Brain microvascular endothelial cell (primary cell): ENCODE data around the gene CCT7.

Source experiments
- DNase-seq: peaks from one replicate; pipeline ENCODE4 v3.0.0-alpha.2; 2020
- H3K27ac ChIP-seq: fragments of 250-450 bp; sonication (Bioruptor Pico); 2 replicates; pipeline ENCODE4 v1.5.1; 2020; ENCODE audit warnings: mild to moderate bottlenecking, moderate library complexity
- H3K27me3 ChIP-seq: fragments of 250-450 bp; sonication (Bioruptor Pico); replicated peaks from 2 replicates; pipeline ENCODE4 v1.5.1; 2020; ENCODE audit warnings: mild to moderate bottlenecking
- H3K36me3 ChIP-seq: fragments of 250-450 bp; sonication (Bioruptor Pico); replicated peaks from 2 replicates; pipeline ENCODE4 v1.5.1; 2020; ENCODE audit warnings: mild to moderate bottlenecking
- H3K4me3 ChIP-seq: 2 replicates; pipeline ENCODE4 v1.5.1; 2011; ENCODE audit warnings: low read depth, mild to moderate bottlenecking, control low read depth, low read length, moderate library complexity
- in situ Hi-C: cut with HindIII; loops from 2 replicates; pipeline ENCODE4 v1.10.0; 2017; ENCODE audit warnings: low sequenced_read_pairs, low pct_ligation_motif_present
- TF ChIP-seq, protein P1 (sequence below): IDR thresholded peaks from 2 replicates; pipeline ENCODE4 v1.5.1; 2011; ENCODE audit warnings: low read depth, mild to moderate bottlenecking, moderate library complexity, low read length, control low read depth, inconsistent platforms; ENCODE audit errors: missing control alignments

Gene CCT7

DNA sequence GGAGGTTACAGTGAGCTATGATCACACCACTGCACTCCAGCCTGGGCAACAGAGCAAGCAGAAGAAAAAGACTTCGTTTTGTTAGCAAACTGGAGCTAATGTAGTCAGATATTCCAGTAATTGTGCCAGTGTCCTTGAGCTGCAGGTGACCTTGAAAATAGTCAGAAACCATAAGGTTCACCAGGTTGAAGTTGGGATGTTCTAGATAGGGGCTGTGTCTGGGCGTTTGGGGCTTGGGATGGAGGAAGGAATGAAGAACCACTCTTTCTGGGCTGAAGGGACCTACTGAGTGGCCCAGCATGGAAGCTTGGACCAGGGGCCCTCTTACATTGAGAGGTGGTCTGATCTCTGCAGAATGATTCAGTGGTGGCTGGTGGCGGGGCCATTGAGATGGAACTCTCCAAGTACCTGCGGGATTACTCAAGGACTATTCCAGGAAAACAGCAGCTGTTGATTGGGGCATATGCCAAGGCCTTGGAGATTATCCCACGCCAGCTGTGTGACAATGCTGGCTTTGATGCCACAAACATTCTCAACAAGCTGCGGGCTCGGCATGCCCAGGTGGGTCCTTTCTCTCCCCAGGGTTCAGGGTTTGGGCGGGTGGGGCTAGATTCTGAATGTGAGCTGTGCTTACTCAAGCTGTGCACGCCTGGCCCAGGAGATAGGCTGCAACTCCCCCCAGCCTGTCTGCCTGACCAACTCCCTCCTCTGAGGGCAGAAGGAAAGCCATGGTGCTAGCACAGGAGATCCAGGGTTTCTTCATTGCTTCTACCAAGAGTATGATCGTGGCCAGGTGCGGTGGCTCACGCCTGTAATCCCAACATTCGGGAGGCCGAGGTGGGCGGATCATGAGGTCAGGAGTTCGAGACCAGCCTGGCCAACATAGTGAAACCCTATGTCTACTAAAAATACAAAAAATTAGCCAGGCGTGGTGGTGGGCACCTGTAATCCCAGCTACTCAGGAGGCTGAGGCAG, 17.1 kb downstream of the CCT7 start:
- H3K27me3 ChIP-seq = no peaks in the 10 kb centered on the region
- DNase-seq = no peak
- H3K36me3 ChIP-seq = peaks cover 65% of the 10 kb centered on the region
- H3K4me3 ChIP-seq = no peak overlapping the region
- in situ Hi-C loops = no loop called here
- TF ChIP-seq, protein P1, sequence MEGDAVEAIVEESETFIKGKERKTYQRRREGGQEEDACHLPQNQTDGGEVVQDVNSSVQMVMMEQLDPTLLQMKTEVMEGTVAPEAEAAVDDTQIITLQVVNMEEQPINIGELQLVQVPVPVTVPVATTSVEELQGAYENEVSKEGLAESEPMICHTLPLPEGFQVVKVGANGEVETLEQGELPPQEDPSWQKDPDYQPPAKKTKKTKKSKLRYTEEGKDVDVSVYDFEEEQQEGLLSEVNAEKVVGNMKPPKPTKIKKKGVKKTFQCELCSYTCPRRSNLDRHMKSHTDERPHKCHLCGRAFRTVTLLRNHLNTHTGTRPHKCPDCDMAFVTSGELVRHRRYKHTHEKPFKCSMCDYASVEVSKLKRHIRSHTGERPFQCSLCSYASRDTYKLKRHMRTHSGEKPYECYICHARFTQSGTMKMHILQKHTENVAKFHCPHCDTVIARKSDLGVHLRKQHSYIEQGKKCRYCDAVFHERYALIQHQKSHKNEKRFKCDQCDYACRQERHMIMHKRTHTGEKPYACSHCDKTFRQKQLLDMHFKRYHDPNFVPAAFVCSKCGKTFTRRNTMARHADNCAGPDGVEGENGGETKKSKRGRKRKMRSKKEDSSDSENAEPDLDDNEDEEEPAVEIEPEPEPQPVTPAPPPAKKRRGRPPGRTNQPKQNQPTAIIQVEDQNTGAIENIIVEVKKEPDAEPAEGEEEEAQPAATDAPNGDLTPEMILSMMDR = no peak
- H3K27ac ChIP-seq = no peak overlapping the region

DNA sequence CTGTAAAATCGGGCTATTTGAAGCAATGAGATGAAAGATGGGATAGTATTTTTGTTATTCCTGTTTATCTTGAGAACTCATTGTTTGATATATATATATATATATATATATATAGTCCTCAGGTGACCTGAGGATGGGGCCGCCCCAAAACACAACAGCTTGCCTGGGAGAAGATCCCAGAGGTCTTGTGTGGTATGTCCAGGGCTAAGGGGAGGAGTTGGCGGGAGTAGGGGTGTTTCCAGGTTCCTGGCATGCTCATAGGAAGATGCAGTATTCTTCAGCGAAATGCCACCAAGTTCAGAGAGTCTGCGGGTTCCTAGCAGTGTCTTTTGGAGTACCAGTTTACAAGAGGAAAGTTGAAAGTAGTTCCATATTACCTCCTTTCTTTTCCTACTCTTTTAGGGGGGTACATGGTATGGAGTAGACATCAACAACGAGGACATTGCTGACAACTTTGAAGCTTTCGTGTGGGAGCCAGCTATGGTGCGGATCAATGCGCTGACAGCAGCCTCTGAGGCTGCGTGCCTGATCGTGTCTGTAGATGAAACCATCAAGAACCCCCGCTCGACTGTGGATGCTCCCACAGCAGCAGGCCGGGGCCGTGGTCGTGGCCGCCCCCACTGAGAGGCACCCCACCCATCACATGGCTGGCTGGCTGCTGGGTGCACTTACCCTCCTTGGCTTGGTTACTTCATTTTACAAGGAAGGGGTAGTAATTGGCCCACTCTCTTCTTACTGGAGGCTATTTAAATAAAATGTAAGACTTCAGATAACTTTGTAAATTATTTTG, 18.3 kb downstream of the CCT7 start:
- Histone ChIP-seq H3K36me3 (peaks cover 55% of the 10 kb centered on the region), H3K27ac (no peak overlapping the region), H3K4me3 (no peak overlapping the region), H3K27me3 (no peaks in the 10 kb centered on the region)
- TF ChIP-seq, protein P1 = no peak
- in situ Hi-C loops = no loop called here
- no peak for DNase-seq

DNA sequence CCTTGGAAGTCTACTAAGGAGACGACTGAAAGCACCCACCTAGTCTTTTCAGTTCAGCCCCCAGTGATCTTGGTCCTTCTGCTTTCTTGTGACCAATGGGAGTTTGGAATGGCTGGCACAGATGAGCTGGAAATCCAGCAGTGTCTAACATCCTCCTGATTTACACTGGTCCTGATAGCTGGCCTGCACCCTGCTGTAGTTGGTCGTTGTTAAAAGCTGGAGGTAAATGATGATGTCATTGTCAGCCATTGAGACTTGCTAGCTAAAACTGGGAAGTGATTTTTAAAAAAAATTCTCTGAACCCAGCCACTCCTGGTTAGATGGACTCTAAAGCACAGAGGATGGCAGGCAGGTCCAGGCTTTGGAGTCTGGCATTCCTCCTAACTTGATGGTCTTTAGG, 19.3 kb downstream of the CCT7 start:
- no peak for DNase-seq
- TF ChIP-seq, protein P1 = no peak
- in situ Hi-C loops = no loop called here
- H3K36me3 ChIP-seq = peaks cover 48% of the 10 kb centered on the region
- no peak overlapping the region for H3K4me3 ChIP-seq
- H3K27ac ChIP-seq = no peak overlapping the region
- H3K27me3 ChIP-seq = no peaks in the 10 kb centered on the region

DNA sequence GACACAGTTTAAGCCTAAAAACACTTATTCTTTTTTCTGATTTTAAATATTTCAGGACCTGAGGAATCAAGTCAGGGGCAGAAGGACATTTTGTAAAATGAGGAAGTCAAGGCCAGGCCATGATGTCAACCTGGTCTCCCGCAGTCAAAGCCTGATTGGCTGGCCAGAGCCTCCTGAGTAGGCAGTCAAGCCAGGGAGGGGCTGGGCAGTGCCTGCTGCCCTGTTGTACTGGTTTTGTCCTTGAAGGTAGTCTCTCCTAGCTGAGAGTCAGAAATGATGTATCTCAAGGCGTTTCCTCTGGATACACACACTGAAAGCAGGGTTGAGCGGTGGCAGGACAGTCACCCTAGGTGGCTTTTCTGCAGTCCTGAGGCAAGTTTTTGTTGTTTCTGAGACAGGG, 19.8 kb downstream of the CCT7 start:
- Histone ChIP-seq H3K27me3 (no peaks in the 10 kb centered on the region), H3K36me3 (peaks cover 43% of the 10 kb centered on the region), H3K27ac (no peak overlapping the region), H3K4me3 (no peak overlapping the region)
- no peak for DNase-seq
- in situ Hi-C loops = no loop called here
- TF ChIP-seq, protein P1 = no peak

DNA sequence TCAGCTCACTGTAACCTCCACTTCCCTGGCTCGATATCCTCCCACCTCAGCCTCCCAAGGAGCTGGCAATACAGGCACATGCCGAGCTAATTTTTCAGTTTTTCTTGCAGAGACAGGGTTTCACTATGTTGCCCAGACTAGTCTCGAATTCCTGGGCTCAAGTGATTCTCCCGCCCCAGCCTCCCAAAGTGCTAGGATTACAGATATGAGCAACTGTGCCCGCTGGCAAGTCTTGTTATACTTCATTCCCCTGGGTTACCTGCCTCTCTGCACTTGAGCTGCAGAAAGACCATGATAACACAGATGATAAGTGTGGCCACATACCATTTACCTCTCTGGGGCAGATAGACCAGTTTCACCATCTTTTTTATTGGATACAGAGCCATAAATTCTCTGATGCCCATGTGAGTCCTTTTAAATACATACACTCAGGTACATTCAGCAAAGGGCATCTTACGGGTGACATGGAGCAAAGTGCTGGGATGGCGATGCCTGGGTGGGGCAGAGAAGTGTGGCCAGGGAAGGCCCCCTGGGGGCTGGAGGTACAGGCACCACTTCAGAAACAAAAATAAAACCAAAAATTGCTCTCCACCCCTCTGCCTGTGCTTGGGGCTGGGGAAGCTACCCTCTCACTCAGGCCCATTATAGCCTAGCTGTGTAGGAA, 20.4 kb downstream of the CCT7 start:
- Histone ChIP-seq H3K27ac (no peak overlapping the region), H3K27me3 (no peaks in the 10 kb centered on the region), H3K36me3 (peaks cover 37% of the 10 kb centered on the region), H3K4me3 (no peak overlapping the region)
- no peak for DNase-seq
- TF ChIP-seq, protein P1 = no peak
- in situ Hi-C loops = no loop called here
